NAMALWA (cell line): ENCODE data around the gene EVPL.
"Not testable (repeated sequence)": the region's sequence is repeated elsewhere in the genome, so short reads cannot be mapped to it uniquely, and the experiment has no call there.

ENCODE experiments used
- DNase-seq: peaks from one replicate; pipeline ENCODE4 v3.0.0-alpha.2; 2015; ENCODE audit warnings: low spot score

The EVPL gene

DNA sequence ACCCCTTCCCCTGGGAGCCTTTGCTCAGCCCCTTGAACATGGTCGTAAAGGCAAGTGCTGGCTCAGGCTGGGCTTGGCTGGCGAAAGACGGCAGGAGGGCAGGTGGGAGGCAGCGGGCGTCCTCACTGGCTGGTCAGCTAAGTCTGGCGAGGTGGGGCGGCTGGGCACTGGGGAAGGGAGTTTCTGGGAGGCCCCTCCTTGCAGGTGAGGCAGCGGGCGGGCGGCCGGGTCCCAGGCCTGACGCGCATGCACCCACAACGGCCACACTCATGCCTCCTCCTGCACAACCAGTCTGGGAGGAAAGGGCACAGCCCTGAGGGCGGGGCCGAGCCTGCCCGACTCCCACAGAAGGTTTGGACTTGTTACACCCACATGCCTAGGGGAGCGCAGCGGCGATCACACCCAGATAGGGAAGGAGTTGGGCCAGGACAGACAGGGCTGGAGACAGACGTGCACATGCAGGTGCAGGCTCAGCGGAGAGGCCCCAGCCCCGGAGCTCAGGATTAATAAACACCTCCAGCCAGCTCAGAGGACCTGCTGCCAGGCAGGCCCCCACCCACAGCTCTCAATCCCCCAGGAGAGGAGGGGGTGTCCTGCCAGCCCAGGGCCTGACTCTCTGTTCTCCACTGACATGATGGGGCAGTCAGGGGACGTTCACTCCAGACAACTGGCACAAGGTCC is at the start of gene EVPL:
TSS of gene EVPL (minus strand) at position 148 of the 681 bp plus-strand sequence. CDS start at position 40, 108 bp downstream.
- DNase-seq: no peak

DNA sequence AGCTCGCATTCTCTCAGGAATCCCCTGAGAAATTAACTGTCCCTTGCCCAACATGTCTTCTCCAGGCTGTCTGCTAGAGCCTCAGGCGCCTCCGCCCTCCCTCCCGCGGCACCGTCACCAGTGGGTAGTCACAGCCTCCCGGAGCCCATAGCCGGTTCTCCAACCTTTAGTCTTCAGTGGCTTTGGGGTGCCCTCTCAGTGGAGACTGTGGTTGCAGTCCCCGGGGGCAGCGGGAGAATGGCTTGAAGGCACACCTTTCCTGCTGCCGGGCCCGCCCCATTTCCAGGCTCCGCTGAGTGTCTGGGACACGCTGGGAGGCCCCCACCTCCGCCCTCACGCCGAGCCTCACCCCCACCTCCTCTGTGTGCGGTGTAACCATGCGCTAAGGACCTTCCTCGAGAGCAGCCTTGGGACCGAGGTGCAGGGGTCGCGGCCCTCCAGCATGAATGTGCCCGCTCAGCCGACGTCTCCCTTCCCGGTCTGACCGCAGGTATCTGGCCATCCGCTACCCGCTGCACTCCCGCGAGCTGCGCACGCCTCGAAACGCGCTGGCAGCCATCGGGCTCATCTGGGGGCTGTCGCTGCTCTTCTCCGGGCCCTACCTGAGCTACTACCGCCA is 49.1 kb upstream of the EVPL start:
- DNase-seq: no peak

DNA sequence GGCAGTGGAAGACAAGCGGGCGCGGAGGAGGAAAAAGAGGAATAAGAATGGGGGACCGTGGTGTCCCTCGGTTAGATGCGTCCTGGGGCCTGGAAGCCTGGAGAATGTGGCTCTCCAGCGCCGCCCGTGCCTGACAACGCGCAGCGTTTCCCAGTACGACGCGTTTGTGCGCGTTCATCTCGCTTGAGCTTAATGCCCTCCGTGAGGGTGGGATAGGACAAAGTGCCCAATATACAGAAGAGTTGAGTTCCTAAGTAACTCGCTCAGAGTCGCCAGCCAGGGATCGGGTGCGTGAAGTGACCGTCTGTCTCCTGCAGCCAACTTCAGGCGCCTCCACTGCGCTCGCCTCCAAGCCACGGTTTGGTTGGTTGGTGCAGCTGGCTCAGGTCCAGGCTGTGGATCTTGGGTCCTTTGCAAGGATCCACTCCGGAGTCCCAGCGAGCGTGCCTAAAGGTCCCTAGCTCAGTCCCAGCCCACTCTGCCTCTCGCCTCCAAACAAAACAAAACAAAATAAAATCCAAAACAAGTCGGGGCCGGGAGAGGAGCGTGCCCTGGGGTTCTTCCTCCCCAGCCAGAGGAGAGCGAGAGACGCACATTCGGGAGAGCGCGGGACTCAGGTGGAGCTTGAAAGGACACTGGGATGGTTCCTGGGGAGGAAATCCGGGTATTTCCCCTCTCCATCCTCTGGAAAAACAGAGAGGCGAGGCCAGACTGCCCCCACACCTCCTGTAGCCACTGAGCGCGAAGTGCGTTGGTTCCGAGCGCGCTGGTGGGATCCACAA is 48.4 kb upstream of the EVPL start:
- DNase-seq: no peak

DNA sequence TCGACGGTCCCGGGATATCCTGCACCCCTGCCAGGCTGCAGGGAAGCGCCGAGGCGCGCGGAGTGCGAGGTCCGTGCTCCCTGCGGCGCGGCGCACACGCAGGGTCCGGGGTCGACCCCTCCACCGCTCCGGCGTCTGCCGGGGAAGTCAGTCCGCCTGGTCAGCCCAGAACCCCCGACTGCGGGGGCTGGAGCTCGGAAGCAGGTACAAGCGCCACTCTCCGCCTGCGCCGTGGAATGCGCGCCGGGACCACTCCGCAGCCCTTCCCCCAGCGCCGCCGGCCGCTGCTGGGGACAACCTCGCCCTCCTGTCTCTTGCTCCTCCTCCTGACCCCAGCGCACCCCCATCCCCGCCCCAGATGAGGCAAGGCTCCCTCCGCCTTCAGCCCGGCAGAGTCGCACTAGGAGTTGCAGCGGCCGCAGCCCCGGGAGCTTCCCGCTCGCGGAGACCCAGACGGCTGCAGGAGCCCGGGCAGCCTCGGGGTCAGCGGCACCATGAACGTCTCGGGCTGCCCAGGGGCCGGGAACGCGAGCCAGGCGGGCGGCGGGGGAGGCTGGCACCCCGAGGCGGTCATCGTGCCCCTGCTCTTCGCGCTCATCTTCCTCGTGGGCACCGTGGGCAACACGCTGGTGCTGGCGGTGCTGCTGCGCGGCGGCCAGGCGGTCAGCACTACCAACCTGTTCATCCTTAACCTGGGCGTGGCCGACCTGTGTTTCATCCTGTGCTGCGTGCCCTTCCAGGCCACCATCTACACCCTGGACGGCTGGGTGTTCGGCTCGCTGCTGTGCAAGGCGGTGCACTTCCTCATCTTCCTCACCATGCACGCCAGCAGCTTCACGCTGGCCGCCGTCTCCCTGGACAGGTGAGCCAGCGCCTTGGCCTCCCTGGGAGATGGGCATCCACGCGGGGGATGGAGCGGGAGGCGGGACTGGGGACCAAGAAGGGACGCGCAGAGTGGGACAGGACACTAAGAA is 47.6 kb upstream of the EVPL start, which contains the start of gene GALR2:
TSS of gene GALR2 (plus strand) at position 392 of the 974 bp plus-strand sequence. CDS start at position 495, 103 bp downstream.
- no peak for DNase-seq

DNA sequence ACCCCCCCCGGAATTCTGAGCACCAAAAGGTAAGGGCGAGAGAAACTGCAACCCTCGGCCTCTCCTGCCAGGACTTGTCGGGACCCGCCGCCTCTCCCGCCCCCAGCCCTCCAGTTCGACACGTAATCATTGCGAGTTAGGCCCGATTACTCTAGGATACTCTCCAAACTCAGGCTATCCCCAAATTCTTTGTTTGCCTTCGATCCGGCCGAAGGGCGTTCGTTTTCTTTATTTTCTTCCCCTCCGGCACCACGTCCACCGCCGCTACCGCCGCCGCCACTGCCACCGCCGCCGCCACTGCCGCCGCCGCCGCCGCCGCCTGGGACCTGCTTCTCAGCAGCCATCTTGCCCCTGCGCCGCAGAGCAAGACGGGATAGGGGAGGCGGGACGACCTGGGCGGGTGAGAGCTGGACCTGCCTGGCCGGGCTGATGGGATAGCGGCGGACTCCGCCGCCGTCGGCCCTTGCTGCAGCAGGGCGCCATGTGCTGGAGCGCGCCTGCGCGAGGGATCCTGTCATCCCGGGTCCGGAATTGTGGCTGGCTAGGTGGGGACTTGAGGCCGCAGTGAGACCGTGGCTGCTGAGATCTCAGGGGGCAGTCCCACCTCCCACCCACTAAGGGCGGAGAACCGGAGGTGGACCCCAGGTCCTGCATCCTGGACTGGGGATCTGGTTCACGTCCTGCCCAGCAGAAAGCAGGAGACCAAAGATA is 45.2 kb upstream of the EVPL start, which contains the start of gene SRP68:
TSS of gene SRP68 (minus strand) at position 370 of the 711 bp plus-strand sequence. CDS start at position 344, 26 bp downstream.
- DNase-seq: peak; percentile 77

GRCh38 chr17:76071531-76072147 is 44.5 kb upstream of the EVPL start:
- DNase-seq: peak; percentile 42

GRCh38 chr17:76065775-76066174 is 38.7 kb upstream of the EVPL start:
- no peak for DNase-seq

DNA sequence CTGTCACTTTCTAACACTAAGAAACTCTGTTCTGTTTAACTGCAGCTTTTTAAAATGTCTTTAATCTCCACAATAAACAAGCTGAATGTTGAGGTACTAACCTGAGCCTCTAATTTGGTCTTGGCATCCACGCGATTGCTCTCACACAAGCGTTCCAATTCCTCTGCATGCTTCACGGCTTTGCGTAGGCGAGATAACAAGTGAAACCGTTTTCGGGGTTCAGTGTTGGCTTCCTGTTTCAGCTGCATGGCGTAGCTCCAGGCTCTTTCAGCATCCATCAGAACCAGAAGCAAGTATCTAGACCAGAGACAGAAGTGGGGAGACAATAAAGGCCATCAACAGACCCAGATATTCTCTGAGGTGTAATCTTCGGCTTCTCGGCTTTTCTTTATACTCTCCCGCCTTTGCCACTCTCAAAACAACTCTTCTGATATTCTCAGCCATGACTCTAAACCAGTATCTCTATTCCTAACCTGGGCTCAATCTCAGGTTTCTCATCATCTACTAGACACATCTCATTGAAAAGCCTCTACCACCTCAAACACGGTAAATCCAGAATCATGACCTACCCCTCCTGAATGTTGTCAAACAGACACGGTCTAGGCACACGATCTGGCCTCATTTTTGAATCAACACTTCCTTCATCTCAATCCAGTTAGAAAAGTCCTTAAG is 36.9 kb upstream of the EVPL start:
- DNase-seq: no peak

GRCh38 chr17:76058264-76058663 is 31.2 kb upstream of the EVPL start:
- not testable (repeated sequence) for DNase-seq

GRCh38 chr17:76056882-76057281 is 29.8 kb upstream of the EVPL start:
- DNase-seq: no peak

- DNase-seq: no peak
Measured at GRCh38 chr17:76054112-76054476, 27.0 kb upstream of the EVPL start.

GRCh38 chr17:76053246-76054111 is 26.4 kb upstream of the EVPL start:
- DNase-seq: no peak

DNA sequence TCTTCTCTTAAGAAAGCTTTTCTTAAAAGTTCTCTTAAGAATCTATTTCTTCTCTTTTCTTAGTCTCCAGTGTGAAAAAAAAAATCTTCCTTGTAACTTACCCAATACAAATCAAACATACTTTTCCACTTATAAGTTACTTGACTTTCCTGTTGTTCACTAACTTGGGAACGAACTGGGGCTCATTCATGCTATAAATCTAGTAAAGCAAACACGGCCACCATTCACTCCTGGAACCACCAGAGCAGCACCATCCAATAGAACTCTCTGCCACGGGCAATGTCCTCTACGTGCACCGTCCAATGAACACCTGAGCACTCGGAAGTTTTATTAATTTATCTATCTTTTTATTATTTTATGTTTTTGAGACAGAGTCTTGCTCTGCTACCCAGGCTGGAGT is 24.5 kb upstream of the EVPL start:
- no peak for DNase-seq

GRCh38 chr17:76050538-76051467 is 23.7 kb upstream of the EVPL start:
- DNase-seq: no peak

DNA sequence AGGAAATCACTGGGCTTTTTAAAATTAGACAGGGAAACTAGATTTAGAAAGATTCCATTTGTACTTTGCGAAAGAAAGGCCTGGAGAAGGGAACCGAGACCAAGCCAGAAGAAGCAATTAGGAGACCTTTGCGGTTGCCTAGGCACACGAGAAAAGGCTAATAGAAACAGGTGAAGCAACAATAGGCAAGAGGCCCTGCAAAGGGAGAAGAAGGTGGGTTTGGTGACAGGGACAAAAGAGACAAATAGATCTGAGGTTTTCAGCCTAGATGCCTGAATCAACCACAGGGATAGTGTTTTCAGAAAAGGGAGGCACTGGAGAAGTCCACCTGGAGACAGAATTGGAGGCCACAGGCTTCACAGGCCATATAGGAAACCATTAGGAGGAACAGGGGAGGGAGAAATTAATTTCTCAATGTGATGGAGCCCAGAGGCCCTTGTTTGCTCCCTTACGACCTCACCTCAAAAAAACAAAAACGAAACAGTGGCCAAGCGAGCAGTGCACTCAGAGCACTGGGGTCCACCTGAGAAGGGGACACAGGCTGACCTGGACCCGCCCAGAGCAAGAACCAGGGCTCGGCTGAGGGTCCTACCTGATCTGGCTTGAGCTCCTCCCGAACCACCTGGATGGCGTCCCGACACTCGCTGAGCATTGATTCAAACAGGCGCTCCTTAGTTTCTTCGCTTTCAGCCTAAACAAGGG is 22.9 kb upstream of the EVPL start:
- no peak for DNase-seq

DNA sequence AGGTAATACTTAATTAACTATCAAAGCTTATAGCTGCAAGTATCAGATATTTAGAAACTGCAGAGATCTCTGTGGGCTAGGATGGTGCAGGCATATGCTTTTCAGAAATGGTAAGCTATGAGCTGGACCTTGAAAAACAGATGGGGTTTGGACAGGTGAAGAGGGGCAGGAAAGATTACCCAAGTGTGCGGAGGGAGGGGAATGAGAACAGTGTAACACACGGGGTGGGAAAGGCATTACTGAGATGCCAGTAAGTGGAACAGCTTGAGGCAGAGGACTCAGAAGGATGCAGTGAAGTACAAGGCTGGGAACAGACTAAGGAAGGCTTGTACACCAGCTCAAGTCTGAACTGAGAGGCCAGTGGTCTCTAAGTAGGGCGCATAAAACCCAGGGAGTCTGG is 22.1 kb upstream of the EVPL start:
- no peak for DNase-seq

DNA sequence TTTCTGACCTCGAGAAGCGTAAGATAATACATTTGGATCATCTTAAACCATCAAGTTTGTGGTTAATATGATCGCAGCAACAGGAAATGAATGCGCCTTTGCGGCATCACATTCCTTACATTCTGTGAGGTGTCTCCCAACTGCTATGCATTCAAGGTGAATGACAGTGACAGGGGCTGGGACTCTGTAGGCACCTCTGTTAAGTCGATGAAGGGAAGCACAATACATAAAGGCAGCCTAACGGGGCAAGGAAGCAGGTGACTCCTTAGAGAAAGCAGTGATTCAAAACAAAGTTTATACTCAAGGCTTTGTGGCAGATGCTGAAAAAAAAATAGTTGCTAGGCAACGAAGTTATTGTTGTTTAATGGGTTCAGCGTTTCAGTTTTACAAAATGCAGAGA is 21.6 kb upstream of the EVPL start:
- peak; percentile 22 for DNase-seq
